ENCODE measurements around the gene THOC6.
"Not testable (repeated sequence)": the region's sequence is repeated elsewhere in the genome, so short reads cannot be mapped to it uniquely, and the experiment has no call there.

Gene THOC6

GRCh38 chr16:3072148-3072547 lies 48.3 kb downstream of the THOC6 start:
- not testable (repeated sequence) for DNase-seq (ENCODE audit: low read depth, low spot score)

- not testable (repeated sequence) for DNase-seq (ENCODE audit: low read depth, low spot score)
Observed at GRCh38 chr16:3072576-3073263, 48.9 kb downstream of the THOC6 start.

GRCh38 chr16:3073448-3073847 lies 49.6 kb downstream of the THOC6 start:
- DNase-seq (ENCODE audit: low read depth, low spot score), result no peak

GRCh38 chr16:3074860-3075522 lies 51.2 kb downstream of the THOC6 start:
- DNase-seq (ENCODE audit: low read depth, low spot score), result no peak

GRCh38 chr16:3075523-3075915 lies 51.7 kb downstream of the THOC6 start:
- no peak for DNase-seq (ENCODE audit: low read depth, low spot score)

GRCh38 chr16:3075946-3076345 lies 52.1 kb downstream of the THOC6 start:
- DNase-seq (ENCODE audit: low read depth, low spot score), result not testable (repeated sequence)

- no peak for DNase-seq (ENCODE audit: low read depth, low spot score)
Observed at GRCh38 chr16:3076577-3076976, 52.7 kb downstream of the THOC6 start.
